ENCODE results near the gene RUNX1.

RUNX1 gene

GRCh38 chr21:34906401-34906800 is 142.7 kb downstream of the RUNX1 start:
- DNase-seq (ENCODE audit: low read depth in 1 of 2, low spot score in 1 of 2) = no peak

GRCh38 chr21:34905218-34905537 is 143.9 kb downstream of the RUNX1 start:
- no peak for DNase-seq (ENCODE audit: low read depth in 1 of 2, low spot score in 1 of 2)

DNA sequence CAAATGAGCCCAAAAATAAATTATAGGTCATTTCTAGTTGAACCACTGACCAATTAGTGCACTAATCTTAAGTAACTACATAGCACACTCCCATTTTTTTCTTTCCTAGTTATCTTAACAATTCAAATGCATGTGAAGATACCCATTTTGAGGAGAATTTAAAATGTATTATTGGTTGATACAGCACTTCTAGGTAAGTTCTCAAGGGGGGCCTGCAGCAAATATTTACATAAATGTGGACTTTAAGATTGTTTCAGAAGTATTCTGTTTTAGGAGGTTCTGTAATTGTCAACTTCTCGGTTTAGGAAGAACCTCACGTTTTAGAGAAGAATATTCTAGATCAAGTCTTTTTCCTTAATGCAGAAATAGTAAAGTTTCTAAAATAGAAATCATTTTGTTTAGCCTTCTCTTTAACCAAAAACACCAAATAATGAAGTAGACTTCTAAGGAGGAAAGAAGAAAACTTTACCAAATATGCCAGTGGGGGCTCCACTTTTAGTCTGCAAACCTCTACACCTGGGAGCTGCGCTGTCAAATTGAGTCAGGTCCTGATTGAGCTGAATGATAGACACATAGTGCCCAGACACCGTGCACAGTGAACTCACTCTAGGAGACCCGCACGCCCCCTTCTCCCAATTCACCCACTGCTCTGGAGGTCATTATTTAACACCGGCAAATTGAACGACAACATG is 144.4 kb downstream of the RUNX1 start:
- no peak for DNase-seq (ENCODE audit: low read depth in 1 of 2, low spot score in 1 of 2)

DNA sequence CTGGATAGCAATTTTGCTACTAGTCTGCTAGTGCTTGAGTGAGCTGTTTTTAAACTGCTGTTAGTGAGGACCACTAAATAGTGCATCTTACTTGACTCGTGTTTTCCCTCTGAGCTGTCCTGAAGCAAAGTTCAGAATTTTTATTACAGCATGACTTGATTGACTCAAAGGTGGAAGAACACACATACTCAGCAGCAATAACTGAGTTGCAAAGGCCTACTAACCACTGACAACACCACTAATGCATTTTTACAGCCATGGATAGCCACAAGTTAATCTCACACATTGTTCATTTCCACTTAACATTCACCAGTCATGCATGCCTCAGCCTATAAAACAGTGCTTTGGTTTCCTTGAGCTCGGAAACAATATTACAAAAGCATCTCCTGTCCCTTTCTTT is 148.7 kb downstream of the RUNX1 start:
- DNase-seq (ENCODE audit: low read depth in 1 of 2, low spot score in 1 of 2) = no peak

GRCh38 chr21:34899760-34900159 is 149.3 kb downstream of the RUNX1 start:
- DNase-seq (ENCODE audit: low read depth in 1 of 2, low spot score in 1 of 2) = no peak

DNA sequence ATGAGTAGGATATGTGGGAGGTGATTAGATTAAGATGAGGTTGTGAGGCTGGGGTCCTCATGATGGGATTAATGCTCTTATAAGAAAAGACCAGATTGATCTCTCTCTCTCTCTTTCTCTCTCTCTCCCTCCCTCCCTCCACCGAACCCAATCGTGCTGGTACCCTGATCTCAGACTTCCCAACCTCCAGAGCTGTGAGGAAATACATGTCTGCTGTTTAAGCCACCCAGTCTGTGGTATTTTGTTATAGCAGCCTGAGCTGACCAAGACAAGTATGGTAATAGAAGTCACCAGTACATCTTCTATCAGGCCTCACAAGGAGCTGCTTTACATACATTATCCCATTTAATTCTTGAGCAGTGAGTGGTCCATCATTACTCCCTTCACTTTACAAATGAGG is 149.8 kb downstream of the RUNX1 start:
- DNase-seq (ENCODE audit: low read depth in 1 of 2, low spot score in 1 of 2) = no peak

DNA sequence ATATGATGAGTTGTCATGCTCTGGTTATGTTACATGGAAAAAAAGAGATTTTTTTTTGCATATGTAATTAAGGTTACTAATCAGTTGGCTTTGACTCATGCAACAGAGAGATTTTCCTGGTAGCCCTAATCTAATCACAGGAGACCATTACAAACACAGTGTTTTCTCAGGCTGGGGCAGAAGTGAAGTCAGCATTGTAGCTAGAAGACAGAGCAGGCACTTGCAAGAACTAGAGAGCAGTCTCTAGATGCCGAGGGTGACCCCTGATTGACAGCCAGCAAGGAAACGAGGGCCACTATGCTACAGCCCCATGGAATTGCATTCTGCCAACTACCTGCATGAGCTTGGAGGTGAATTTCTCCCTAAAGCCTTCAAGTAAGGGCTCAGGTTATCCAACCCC is 151.3 kb downstream of the RUNX1 start:
- no peak for DNase-seq (ENCODE audit: low read depth in 1 of 2, low spot score in 1 of 2)

- no peak for DNase-seq (ENCODE audit: low read depth in 1 of 2, low spot score in 1 of 2)
Measured at GRCh38 chr21:34894401-34894800, 154.7 kb downstream of the RUNX1 start.

DNA sequence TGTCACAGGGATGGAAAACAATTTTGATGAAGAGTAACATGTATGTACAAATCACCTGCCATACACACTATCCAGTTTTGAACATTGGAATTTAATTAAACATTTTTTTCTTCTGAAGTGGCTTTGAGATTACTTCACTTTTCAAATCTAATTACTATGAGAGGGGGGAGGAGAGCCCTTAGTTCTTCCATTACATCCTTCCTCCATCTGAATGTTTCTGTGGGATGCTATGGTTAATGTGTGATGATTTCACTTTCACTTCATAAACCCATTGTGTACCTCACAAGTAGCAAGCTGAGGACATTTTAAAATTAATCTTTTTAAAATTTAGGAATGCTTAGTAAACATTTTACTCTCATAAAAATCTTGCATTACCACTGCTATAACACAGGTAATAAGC is 156.9 kb downstream of the RUNX1 start:
- no peak for DNase-seq (ENCODE audit: low read depth in 1 of 2, low spot score in 1 of 2)

DNA sequence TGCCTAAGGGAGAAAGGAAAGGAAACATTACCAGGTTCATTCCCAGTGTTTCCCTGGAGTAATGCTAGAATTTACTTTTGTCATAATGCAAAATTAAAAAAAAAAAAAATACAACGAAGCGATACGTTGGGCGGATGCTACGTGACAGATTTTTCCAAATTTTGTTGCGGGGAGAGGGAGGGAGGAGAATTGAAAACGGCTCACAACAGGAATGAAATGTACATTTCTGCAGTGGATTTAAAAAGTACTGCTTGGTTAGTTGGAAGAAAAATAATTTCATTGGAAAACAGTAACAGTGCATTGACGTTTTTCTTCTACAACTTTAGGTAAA is 157.5 kb downstream of the RUNX1 start:
- DNase-seq (ENCODE audit: low read depth in 1 of 2, low spot score in 1 of 2) = no peak

- DNase-seq (ENCODE audit: low read depth in 1 of 2, low spot score in 1 of 2) = no peak
Measured at GRCh38 chr21:34890724-34891612, 158.1 kb downstream of the RUNX1 start.

- no peak for DNase-seq (ENCODE audit: low read depth in 1 of 2, low spot score in 1 of 2)
Measured at GRCh38 chr21:34890470-34890723, 158.7 kb downstream of the RUNX1 start.

- DNase-seq (ENCODE audit: low read depth in 1 of 2, low spot score in 1 of 2) = peak; percentile 60 to 75
Measured at GRCh38 chr21:34889676-34890469, 159.2 kb downstream of the RUNX1 start.

- no peak for DNase-seq (ENCODE audit: low read depth in 1 of 2, low spot score in 1 of 2)
Measured at GRCh38 chr21:34889320-34889675, 159.8 kb downstream of the RUNX1 start.

DNA sequence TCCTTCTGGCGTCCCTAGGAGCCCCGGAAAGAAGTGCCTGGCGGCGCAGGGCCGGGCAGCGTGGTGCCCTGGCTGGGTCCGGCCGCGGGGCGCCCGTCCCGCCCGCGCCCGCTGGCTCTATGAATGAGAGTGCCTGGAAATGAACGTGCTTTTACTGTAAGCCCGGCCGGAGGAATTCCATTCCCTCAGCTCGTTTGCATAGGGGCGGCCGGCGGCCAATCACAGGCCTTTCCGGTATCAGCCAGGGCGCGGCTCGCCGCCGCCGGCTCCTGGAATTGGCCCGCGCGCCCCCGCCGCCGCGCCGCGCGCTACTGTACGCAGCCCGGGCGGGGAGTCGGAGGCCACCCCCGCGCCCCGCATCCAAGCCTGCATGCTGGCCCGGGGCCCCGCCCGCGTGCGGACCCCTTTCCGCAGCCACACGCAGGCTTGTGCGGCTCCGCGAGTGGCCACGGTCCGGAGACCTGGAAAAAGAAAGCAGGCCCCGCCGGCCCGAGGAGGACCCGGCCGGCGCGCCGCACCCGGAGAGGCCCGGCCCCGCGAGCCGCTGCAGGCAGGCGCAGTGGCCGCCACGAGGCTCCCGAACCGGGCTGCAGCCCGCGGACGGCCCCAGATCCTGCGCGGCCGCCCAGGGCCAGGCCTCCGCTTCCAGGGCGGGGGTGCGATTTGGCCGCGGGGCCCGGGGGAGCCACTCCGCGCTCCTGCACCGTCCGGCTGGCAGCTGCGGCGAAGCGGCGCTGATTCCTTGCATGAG is 160.4 kb downstream of the RUNX1 start:
- peak; percentile 59 to 80 for DNase-seq (ENCODE audit: low read depth in 1 of 2, low spot score in 1 of 2)

DNA sequence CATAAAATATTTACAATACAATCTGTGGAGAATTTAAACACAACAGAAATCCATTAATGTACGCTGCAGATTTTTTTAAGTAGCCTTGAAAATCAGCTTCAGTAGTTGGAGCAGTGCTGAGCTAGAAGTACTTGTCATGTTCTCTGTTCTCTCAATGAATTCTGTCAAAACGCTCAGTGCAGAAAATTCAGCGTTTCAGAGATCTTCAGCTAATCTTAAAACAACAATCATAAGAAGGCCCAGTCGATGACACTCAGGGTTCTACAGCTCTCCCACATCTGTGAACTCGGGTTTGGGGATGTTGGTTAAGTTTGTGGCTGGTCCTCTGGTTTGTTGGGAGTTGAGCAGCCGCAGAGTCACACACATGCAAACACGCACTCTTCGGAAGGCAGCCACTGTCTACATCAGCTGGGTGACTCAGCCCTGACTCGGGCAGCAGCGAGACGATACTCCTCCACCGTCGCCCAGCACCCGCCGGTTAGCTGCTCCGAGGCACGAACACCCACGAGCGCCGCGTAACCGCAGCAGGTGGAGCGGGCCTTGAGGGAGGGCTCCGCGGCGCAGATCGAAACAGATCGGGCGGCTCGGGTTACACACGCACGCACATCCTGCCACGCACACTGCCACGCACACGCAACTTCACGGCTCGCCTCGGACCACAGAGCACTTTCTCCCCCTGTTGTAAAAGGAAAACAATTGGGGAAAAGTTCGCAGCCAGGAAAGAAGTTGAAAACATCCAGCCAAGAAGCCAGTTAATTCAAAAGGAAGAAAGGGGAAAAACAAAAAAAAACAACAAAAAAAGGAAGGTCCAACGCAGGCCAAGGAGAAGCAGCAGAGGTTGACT is 161.2 kb downstream of the RUNX1 start:
- DNase-seq (ENCODE audit: low read depth in 1 of 2, low spot score in 1 of 2) = peak; percentile 75 to 84

GRCh38 chr21:34887105-34887442 is 162.0 kb downstream of the RUNX1 start:
- no peak for DNase-seq (ENCODE audit: low read depth in 1 of 2, low spot score in 1 of 2)

- peak; percentile 9 to 15 for DNase-seq (ENCODE audit: low read depth in 1 of 2, low spot score in 1 of 2)
Measured at GRCh38 chr21:34886240-34887104, 162.6 kb downstream of the RUNX1 start.

- DNase-seq (ENCODE audit: low read depth in 1 of 2, low spot score in 1 of 2) = no peak
Measured at GRCh38 chr21:34885626-34886239, 163.4 kb downstream of the RUNX1 start.

Measured in stimulated activated CD4-positive, alpha-beta T cell treated with anti-CD3 and anti-CD28 coated beads, Interleukin-15, amount 100 ng/mL, for 1 hour (primary cell).